Testis (tissue), 2 donors: Measurements from ENCODE around the gene RMND1.

Source experiments
- POLR2A ChIP-seq: fragments of 450-650 bp; IDR thresholded peaks from one replicate; pipeline ENCODE4 v1.6.1; 2017; ENCODE audit warnings: antibody characterized with exemption, mild to moderate bottlenecking, moderate library complexity
- TF ChIP-seq, protein P1 (sequence below), 3 experiments: fragments of 450-650 bp in 2 of 3; fragments of 200-600 bp in 1 of 3; sonication (generic) in 1 of 3; IDR thresholded peaks; one replicate each; pipeline ENCODE4 v1.5.1; 2016 to 2019; ENCODE audit warnings: antibody characterized with exemption in 3 of 3, mild to moderate bottlenecking in 2 of 3, moderate library complexity in 1 of 3

DNA sequence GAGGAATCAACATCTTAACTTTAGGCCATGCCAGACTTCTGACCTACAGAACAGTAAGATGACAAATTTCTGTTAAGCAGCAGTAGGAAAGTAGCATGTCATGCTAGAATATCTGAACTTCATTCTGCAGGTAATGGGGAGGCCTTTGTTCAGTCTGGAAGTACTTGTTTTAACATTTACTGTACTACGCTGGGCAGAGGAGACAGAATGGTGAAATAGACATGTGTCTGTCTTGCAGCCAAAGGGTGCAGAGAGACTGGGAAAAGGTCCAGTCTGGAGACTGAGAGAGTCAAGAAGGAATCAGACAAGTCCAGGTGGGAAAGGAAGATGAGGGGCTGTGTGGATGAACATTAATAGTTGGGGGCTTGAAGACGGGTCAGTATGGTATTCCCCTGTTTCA is 43.1 kb downstream of the RMND1 start:
- TF ChIP-seq, protein P1, sequence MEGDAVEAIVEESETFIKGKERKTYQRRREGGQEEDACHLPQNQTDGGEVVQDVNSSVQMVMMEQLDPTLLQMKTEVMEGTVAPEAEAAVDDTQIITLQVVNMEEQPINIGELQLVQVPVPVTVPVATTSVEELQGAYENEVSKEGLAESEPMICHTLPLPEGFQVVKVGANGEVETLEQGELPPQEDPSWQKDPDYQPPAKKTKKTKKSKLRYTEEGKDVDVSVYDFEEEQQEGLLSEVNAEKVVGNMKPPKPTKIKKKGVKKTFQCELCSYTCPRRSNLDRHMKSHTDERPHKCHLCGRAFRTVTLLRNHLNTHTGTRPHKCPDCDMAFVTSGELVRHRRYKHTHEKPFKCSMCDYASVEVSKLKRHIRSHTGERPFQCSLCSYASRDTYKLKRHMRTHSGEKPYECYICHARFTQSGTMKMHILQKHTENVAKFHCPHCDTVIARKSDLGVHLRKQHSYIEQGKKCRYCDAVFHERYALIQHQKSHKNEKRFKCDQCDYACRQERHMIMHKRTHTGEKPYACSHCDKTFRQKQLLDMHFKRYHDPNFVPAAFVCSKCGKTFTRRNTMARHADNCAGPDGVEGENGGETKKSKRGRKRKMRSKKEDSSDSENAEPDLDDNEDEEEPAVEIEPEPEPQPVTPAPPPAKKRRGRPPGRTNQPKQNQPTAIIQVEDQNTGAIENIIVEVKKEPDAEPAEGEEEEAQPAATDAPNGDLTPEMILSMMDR (IDR thresholded peaks at IDR 0.05), result no peak
- no peak for TF ChIP-seq POLR2A
